Mucosa of descending colon (tissue), 3 donors: ENCODE measurements around the gene PLA2G4B. TPM values are rescaled to one million over a fixed set of nuclear protein-coding genes. Genes with fewer than 3 reads are reported as not detected.

Source experiments
- ATAC-seq: fragments of 200-7000 bp; cut with Tn5 transposase; one replicate; pipeline ENCODE4 v1.9.1; 2020; ENCODE audit warnings: mild to moderate bottlenecking, moderate library complexity
- DNase-seq, 3 donors: peaks; one replicate each; pipeline ENCODE4 v3.0.0-alpha.2; 2020
- H3K36me3 ChIP-seq: fragments of 200-600 bp; one replicate; pipeline ENCODE4 v1.8.0; 2021; ENCODE audit warnings: low read depth, mild to moderate bottlenecking
- H3K4me1 ChIP-seq: fragments of 200-600 bp; one replicate; pipeline ENCODE4 v1.8.0; 2021; ENCODE audit warnings: low read depth, mild to moderate bottlenecking
- H3K4me3 ChIP-seq: fragments of 200-600 bp; one replicate; pipeline ENCODE4 v1.8.0; 2021; ENCODE audit warnings: mild to moderate bottlenecking
- H3K9me3 ChIP-seq: fragments of 200-600 bp; one replicate; pipeline ENCODE4 v1.8.0; 2021; ENCODE audit warnings: mild to moderate bottlenecking
- intact Hi-C, 2 donors: fragments of 100-400 bp; cut with DNase I in 1 of 2; cut with micrococcal nuclease in 1 of 2; formaldehyde crosslinking; loops; one replicate each; pipeline versions ENCODE4 v1.11.0 to v1.11.1; 2022; cut with DNase I, micrococcal nuclease
- total RNA-seq, 3 donors: library from RNA; stranded (reverse); fragmentation: NEBNext Ultra II Directional in 2 of 3; extraction: Animal tissue kit (Norgen Biotek cat#: 25700) in 2 of 3; gene quantifications; one replicate each; pipeline versions ENCODE4 v1.2.1 to v1.2.4, GENCODE V29; 2021 to 2023
- TF ChIP-seq, protein P1 (sequence below): fragments of 200-600 bp; IDR thresholded peaks from one replicate; pipeline ENCODE4 v1.8.0; 2022; ENCODE audit warnings: antibody characterized with exemption, mild to moderate bottlenecking
- donor health status: DM: no; HTN: no; CAD: no; lungs with moderate emphysema.
- donor health status: DM: no; HTN: no; CAD: no.
- donor health status: DM: no; HTN: yes; CAD: no.

Gene PLA2G4B
- total RNA-seq, 3 donors from 2014 or later, result 5.2 to 9.7 (median 6.4) TPM

DNA sequence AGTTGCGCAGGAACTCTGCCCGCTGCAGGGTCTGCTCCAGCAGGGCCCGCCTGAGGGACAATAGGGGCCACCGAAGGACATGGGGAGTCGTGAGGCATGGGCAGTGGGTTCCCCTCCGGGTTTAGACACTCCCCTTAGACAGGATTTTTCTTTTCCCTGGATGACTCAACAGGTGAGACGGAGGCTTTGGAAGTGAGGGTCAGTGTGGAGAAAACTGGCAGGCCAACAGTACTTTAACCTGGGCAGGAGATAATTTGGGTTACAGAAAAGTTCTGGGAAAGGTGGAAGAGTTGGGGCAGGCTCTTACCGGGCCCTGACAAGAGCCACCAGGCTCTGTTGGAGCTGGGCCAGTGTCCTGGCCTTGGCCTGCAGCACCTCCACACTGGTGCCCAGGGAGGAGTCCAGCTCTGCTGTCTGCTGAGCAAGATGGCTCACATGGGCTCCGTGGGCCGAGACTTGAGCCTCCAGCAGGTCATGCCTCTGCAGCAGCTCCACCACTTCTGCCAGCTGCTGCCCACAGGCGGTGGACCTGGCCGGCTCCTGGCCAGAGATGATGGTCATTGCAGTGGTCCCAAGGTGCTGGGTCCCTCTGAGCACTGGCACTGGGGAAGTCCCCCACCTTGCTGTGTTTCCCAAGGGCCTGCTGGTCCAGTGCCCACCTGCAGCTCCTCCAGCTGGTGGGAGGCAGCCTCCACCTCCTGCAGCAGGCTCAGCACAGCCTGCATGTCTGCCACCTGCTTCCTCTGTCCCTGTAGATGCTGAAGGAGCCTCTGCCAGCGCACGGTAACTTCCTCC lies 44.2 kb downstream of the PLA2G4B start:
- Histone ChIP-seq H3K9me3 (no peaks in the 10 kb centered on the region), H3K36me3 (no peaks in the 10 kb centered on the region), H3K4me3 (no peak overlapping the region), H3K4me1 (peaks cover 14% of the 10 kb centered on the region)
- TF ChIP-seq, protein P1, sequence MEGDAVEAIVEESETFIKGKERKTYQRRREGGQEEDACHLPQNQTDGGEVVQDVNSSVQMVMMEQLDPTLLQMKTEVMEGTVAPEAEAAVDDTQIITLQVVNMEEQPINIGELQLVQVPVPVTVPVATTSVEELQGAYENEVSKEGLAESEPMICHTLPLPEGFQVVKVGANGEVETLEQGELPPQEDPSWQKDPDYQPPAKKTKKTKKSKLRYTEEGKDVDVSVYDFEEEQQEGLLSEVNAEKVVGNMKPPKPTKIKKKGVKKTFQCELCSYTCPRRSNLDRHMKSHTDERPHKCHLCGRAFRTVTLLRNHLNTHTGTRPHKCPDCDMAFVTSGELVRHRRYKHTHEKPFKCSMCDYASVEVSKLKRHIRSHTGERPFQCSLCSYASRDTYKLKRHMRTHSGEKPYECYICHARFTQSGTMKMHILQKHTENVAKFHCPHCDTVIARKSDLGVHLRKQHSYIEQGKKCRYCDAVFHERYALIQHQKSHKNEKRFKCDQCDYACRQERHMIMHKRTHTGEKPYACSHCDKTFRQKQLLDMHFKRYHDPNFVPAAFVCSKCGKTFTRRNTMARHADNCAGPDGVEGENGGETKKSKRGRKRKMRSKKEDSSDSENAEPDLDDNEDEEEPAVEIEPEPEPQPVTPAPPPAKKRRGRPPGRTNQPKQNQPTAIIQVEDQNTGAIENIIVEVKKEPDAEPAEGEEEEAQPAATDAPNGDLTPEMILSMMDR, result no peak
- no peak for DNase-seq
- peak; percentile 9 for ATAC-seq
- intact Hi-C loops, result no loop called here

DNA sequence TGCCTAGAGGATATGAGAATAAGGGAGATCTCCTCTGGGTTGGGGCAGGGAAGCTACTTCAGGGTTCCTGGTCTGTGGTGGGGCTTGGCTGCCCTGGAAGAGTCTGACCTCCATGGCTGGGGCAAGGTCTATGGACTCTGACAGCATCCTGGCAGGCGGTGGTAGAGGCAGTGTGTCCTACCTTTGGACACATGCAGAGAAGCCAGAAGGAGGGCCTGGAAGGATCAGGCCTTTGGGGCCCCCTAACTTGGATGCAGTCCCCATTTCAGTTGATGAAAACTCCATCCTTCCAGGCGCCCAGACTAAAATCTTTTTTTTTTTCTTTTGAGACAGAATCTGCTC lies 44.8 kb downstream of the PLA2G4B start:
- Histone ChIP-seq H3K4me1 (peaks cover 14% of the 10 kb centered on the region), H3K9me3 (no peaks in the 10 kb centered on the region), H3K4me3 (no peak overlapping the region), H3K36me3 (no peaks in the 10 kb centered on the region)
- TF ChIP-seq, protein P1, result no peak
- DNase-seq (no peak), ATAC-seq (no peak)
- intact Hi-C loops, result no loop called here

GRCh38 chr15:41884458-41884857 lies 45.8 kb downstream of the PLA2G4B start:
- TF ChIP-seq, protein P1, result no peak
- Histone ChIP-seq H3K4me3 (no peak overlapping the region), H3K36me3 (no peaks in the 10 kb centered on the region), H3K9me3 (no peaks in the 10 kb centered on the region), H3K4me1 (peaks cover 14% of the 10 kb centered on the region)
- DNase-seq (no peak), ATAC-seq (no peak)
- intact Hi-C loops, result no loop called here

GRCh38 chr15:41885321-41885720 lies 46.7 kb downstream of the PLA2G4B start:
- Histone ChIP-seq H3K4me1 (peaks cover 14% of the 10 kb centered on the region), H3K4me3 (no peak overlapping the region), H3K9me3 (no peaks in the 10 kb centered on the region), H3K36me3 (no peaks in the 10 kb centered on the region)
- TF ChIP-seq, protein P1, result no peak
- DNase-seq, result no peak
- no peak for ATAC-seq
- intact Hi-C loops, result no loop called here

DNA sequence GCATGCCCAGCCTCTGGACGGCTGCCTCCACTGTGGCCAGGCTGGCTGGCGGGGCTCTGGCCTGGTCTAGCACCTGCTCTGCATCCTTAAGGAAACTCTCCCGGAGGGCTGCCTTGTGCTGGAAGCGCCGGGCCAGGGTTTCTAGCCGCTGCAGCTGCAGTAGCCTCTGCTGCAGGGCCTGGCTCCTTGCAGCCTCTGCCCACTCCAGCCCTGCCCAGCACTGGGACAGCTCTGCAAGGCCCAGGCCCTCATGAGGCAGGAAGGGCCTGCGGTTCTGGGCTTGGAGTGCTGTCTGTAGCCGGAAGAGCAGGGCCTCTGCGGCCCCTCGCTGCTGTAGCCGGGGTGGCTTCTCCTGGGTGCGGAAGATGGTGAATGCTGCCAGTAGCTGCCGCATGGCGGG lies 47.2 kb downstream of the PLA2G4B start:
- intact Hi-C loops, result no loop called here
- TF ChIP-seq, protein P1, result no peak
- no peaks in the 10 kb centered on the region for H3K9me3 ChIP-seq
- H3K4me1 ChIP-seq, result peaks cover 14% of the 10 kb centered on the region
- no peak overlapping the region for H3K4me3 ChIP-seq
- DNase-seq (no peak), ATAC-seq (no peak)
- H3K36me3 ChIP-seq, result no peaks in the 10 kb centered on the region
